ENCODE measurements around the gene ABCA13. TPM values are rescaled to one million over a fixed set of nuclear protein-coding genes. Genes with fewer than 3 reads are reported as not detected.

Gene ABCA13
- total RNA-seq, 1 donor from 2014 or later = 0.69 TPM

DNA sequence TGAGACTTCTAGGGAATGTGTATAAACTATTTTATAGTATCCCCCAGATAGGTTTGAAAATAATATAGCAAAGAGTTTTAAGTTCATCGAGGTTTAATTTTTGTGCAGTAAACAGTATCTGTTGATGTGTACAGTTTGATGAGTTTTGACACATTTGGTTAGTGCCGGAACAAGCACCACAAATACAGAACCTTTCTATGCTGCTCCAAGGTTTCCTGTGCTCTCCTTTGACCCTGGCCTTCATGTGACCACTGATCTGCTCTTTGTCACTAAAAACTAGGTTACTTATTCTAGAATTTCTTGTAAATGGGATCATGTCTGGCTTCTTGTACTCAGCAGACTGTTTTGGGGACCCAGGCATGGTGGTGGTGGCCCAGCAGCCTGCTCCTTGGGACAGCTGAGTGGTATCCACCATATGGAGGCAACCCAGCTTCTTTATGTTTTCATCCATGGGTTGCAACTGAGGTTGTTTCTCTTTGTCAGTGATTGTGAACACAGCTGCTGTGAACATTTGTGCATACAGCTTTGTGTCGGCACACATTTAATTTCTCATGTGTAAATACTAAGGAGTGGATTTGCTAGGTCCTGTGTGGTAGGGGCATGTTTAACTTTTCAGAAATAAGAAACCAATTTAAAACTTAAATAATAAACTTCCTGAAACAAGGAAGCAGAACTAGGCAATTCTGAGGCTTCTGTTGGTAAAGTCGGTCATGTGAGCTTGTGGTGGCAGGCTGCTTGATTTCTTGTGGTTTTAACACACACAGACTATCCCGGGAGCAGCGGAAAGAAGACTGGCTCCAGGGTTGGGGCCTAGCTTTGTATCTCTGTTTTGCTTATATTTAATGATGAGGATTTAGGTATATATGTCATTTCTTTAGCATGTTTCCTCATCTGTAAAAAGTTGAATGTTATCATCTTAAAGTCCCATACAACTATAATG is 219.4 kb downstream of the ABCA13 start:
- H3K4me3 ChIP-seq (ENCODE audit: low read depth, low read length) = no peak overlapping the region
- TF ChIP-seq CTCF (conservative IDR thresholded peaks at IDR 0.05; ENCODE audit: low read depth, low read length) = no peak
- DNase-seq (ENCODE audit: low read depth) = no peak

DNA sequence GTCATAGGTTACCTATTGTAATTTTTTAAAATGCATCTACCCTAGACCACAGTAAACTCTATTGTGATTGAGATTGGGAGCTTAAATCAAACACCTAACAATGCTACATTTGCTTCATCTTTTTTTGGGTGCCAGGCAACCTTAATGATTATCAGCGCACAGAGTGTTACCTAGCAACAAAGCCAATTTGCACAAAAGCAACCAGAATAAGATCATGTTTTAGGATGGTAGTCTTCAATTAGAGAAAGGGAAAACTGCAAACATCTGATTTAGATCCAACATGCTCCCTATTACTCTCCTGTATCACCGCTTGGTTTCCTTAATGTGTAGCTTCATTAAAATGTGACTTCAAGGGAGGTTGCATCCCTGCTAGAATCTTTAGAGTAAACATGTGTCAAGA is 226.9 kb downstream of the ABCA13 start:
- no peak overlapping the region for H3K4me3 ChIP-seq (ENCODE audit: low read depth, low read length)
- no peak for TF ChIP-seq CTCF (conservative IDR thresholded peaks at IDR 0.05; ENCODE audit: low read depth, low read length)

GRCh38 chr7:48402721-48403120 is 231.5 kb downstream of the ABCA13 start:
- no peak for TF ChIP-seq CTCF (conservative IDR thresholded peaks at IDR 0.05; ENCODE audit: low read depth, low read length)
- no peak for DNase-seq (ENCODE audit: low read depth)
- no peak overlapping the region for H3K4me3 ChIP-seq (ENCODE audit: low read depth, low read length)

More for the DNA sequence above, 226.9 kb downstream of the ABCA13 start:
- no peak for DNase-seq (ENCODE audit: low read depth)

- TF ChIP-seq CTCF (conservative IDR thresholded peaks at IDR 0.05; ENCODE audit: low read depth, low read length) = no peak
- DNase-seq (ENCODE audit: low read depth) = no peak
- no peak overlapping the region for H3K4me3 ChIP-seq (ENCODE audit: low read depth, low read length)
Measured at GRCh38 chr7:48408731-48409130, 237.5 kb downstream of the ABCA13 start.

GRCh38 chr7:48411619-48412018 is 240.4 kb downstream of the ABCA13 start:
- no peak for TF ChIP-seq CTCF (conservative IDR thresholded peaks at IDR 0.05; ENCODE audit: low read depth, low read length)
- no peak for DNase-seq (ENCODE audit: low read depth)

DNA sequence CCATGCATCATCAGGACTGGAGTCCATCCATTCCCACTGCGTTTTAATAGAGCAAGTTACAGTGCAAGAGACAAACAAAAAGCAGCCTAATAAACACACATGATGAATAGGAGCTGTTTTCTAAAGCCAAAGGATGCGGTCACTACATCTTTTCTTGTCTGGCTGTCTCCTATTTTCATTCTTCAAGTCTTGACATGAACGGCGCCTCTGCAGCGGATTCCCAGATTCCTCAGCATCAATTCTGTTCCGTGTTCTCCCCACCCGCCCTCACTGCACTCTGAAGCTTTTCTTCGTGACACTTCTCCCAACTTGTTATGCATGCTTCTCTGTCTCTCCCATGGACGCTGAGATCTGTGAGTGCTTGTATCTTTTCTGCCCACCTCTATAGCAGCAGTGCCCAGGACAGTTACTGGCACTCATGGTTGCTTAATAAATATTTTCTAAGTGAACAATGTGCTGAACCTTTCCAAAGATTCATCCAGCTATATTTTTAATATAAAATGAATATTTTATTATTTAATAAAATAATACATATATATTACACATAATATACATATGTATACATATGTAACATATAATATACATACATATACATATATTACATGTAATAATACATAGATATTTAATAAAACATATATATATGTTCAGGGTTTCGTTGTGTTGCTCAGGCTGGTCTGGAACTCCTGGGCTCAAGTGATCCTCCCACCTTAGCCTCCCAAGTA is 242.9 kb downstream of the ABCA13 start:
- no peak overlapping the region for H3K4me3 ChIP-seq (ENCODE audit: low read depth, low read length)
- DNase-seq (ENCODE audit: low read depth) = no peak
- TF ChIP-seq CTCF (conservative IDR thresholded peaks at IDR 0.05; ENCODE audit: low read depth, low read length) = no peak

More at GRCh38 chr7:48411619-48412018, 240.4 kb downstream of the ABCA13 start:
- H3K4me3 ChIP-seq (ENCODE audit: low read depth, low read length) = no peak overlapping the region
